Astrocyte of the cerebellum (primary cell): ENCODE measurements around the gene BAMBI.

Experiments
- DNase-seq: peaks from one replicate; pipeline ENCODE4 v3.0.0-alpha.2; 2011; ENCODE audit warnings: low read depth
- H3K4me3 ChIP-seq: 2 replicates; pipeline ENCODE4 v1.5.1; 2011; ENCODE audit warnings: mild to moderate bottlenecking, low read depth, low read length, moderate library complexity
- CTCF ChIP-seq: IDR thresholded peaks from 2 replicates; pipeline ENCODE4 v1.5.1; 2012; ENCODE audit warnings: low read length, low read depth, moderate library complexity, mild to moderate bottlenecking; ENCODE audit errors: missing control alignments
- in situ Hi-C: cut with HindIII; loops from 2 replicates; pipeline ENCODE4 v1.10.0; 2017; ENCODE audit warnings: low sequenced_read_pairs

Gene BAMBI

GRCh38 chr10:28663576-28664368 is 13.5 kb upstream of the BAMBI start:
- H3K4me3 ChIP-seq, result no peak overlapping the region
- TF ChIP-seq CTCF, result peak; percentile 99
- peak; percentile 77 for DNase-seq
- in situ Hi-C loops, result no loop called here

- no peak for DNase-seq
- TF ChIP-seq CTCF, result no peak
- in situ Hi-C loops, result no loop called here
- H3K4me3 ChIP-seq, result no peak overlapping the region
Measured at GRCh38 chr10:28664369-28664740, 13.0 kb upstream of the BAMBI start.

GRCh38 chr10:28666751-28667467 is 10.4 kb upstream of the BAMBI start:
- no peak for DNase-seq
- H3K4me3 ChIP-seq, result no peak overlapping the region
- in situ Hi-C loops, result no loop called here
- TF ChIP-seq CTCF, result no peak

GRCh38 chr10:28668363-28669226 is 8.7 kb upstream of the BAMBI start:
- in situ Hi-C loops, result no loop called here
- no peak for TF ChIP-seq CTCF
- no peak for DNase-seq
- H3K4me3 ChIP-seq, result peak overlapping the region; percentile 49

GRCh38 chr10:28669227-28670173 is 7.8 kb upstream of the BAMBI start:
- no peak for DNase-seq
- in situ Hi-C loops, result no loop called here
- peak overlapping the region; percentile 49 for H3K4me3 ChIP-seq
- no peak for TF ChIP-seq CTCF
